ENCODE measurements around the gene WNT4. TPM values are rescaled to one million over a fixed set of nuclear protein-coding genes. Genes with fewer than 3 reads are reported as not detected.

Gene WNT4
- total RNA-seq, 1 experiment from 2014 or later = 1.5 TPM

DNA sequence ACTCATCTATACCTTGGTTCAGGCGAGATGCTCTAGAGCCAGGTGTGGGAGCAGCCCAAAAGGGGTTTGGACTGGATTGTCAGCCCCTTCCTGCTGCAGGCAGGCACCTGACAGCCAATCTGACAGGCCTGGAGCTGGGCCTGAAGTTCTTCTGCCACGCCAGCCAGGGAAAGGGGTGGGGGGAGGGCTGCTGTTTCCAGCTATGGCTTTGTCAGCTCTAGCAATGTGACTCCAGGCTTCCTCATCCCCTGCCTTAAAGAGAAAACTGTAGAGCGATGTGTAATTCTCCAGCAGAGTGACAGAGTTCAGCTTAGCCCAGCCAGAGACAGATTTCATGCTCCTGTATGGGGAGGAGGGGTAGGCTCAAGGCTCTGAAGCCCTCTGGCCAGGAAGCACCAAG is 30.3 kb downstream of the WNT4 start:
- intact Hi-C loops (cut with micrococcal nuclease) = no loop called here
- Histone ChIP-seq H3K4me3 (replicated peaks in 1 of 2; ENCODE audit: low read depth in 1 of 2, low read length in 2 of 2) (no peak overlapping the region), H3K79me2 (ENCODE audit: insufficient read depth, low read length) (peaks cover 28% of the 10 kb centered on the region), H3K9me2 (ENCODE audit: insufficient read depth) (no peaks in the 10 kb centered on the region), H3K36me3 (ENCODE audit: control insufficient read depth in 1 of 2, insufficient read depth in 2 of 2, low read length in 2 of 2) (peaks cover 3 to 6% of the 10 kb centered on the region in 2 experiments; a peak in 2 of 4 replicates), H3K9me3 (ENCODE audit: control insufficient read depth in 1 of 2, insufficient read depth in 1 of 2, low read depth in 1 of 2, low read length in 2 of 2) (no peaks in the 10 kb centered on the region), H3K9ac (ENCODE audit: low read length) (no peak overlapping the region), H3K27ac (ENCODE audit: low read depth, low read length) (no peak overlapping the region), H3K4me2 (ENCODE audit: low read length) (no peak overlapping the region), H3K4me1 (ENCODE audit: control insufficient read depth in 1 of 2, insufficient read depth in 2 of 2, low read length in 2 of 2) (no peaks in the 10 kb centered on the region), H2AFZ (ENCODE audit: low read depth, low read length, poor library complexity, severe bottlenecking) (no peak overlapping the region), H4K20me1 (ENCODE audit: insufficient read depth) (no peaks in the 10 kb centered on the region), H3K27me3 (ENCODE audit: insufficient read depth, low read length) (no peaks in the 10 kb centered on the region)
- TF ChIP-seq YY1 (IDR thresholded peaks at IDR 0.05; ENCODE audit: extremely low read depth, insufficient replicate concordance, low read depth, low read length) (no peak), SRF (IDR thresholded peaks at IDR 0.05; ENCODE audit: low read depth) (no peak), EGR1 (IDR thresholded peaks at IDR 0.05; ENCODE audit: low read depth) (no peak), SIN3A (IDR thresholded peaks at IDR 0.05; ENCODE audit: low read depth) (no peak), RAD21 (IDR thresholded peaks at IDR 0.05; ENCODE audit: low read depth) (no peak), CBX3 (IDR thresholded peaks at IDR 0.05; ENCODE audit: low read depth) (no peak), POLR2A (IDR thresholded peaks at IDR 0.05; ENCODE audit: borderline replicate concordance, extremely low read depth, insufficient read depth, insufficient read length) (no peak), ELF1 (IDR thresholded peaks at IDR 0.05; ENCODE audit: borderline replicate concordance, low read depth) (no peak), POLR2AphosphoS5 (IDR thresholded peaks at IDR 0.05; ENCODE audit: low read depth, low read length) (no peak), TCF7L2 (IDR thresholded peaks at IDR 0.05; ENCODE audit: borderline replicate concordance, extremely low read depth, insufficient read depth, insufficient read length) (no peak), JUND (IDR thresholded peaks at IDR 0.05) (no peak), CEBPB (IDR thresholded peaks at IDR 0.05; ENCODE audit: low read depth) (no peak), ZFX (IDR thresholded peaks at IDR 0.05) (no peak)
- TF ChIP-seq, protein P1, sequence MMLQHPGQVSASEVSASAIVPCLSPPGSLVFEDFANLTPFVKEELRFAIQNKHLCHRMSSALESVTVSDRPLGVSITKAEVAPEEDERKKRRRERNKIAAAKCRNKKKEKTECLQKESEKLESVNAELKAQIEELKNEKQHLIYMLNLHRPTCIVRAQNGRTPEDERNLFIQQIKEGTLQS (IDR thresholded peaks at IDR 0.05) = no peak
- TF ChIP-seq, protein P2, sequence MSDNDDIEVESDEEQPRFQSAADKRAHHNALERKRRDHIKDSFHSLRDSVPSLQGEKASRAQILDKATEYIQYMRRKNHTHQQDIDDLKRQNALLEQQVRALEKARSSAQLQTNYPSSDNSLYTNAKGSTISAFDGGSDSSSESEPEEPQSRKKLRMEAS (IDR thresholded peaks at IDR 0.05) = no peak
- TF ChIP-seq, protein P3, sequence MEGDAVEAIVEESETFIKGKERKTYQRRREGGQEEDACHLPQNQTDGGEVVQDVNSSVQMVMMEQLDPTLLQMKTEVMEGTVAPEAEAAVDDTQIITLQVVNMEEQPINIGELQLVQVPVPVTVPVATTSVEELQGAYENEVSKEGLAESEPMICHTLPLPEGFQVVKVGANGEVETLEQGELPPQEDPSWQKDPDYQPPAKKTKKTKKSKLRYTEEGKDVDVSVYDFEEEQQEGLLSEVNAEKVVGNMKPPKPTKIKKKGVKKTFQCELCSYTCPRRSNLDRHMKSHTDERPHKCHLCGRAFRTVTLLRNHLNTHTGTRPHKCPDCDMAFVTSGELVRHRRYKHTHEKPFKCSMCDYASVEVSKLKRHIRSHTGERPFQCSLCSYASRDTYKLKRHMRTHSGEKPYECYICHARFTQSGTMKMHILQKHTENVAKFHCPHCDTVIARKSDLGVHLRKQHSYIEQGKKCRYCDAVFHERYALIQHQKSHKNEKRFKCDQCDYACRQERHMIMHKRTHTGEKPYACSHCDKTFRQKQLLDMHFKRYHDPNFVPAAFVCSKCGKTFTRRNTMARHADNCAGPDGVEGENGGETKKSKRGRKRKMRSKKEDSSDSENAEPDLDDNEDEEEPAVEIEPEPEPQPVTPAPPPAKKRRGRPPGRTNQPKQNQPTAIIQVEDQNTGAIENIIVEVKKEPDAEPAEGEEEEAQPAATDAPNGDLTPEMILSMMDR (IDR thresholded peaks at IDR 0.05 in 2 of 3, conservative IDR thresholded peaks at IDR 0.05 in 1 of 3; ENCODE audit: borderline replicate concordance in 1 of 3, insufficient read depth in 1 of 3, low read depth in 2 of 3, low read length in 2 of 3) = no peak
- TF ChIP-seq, protein P4, sequence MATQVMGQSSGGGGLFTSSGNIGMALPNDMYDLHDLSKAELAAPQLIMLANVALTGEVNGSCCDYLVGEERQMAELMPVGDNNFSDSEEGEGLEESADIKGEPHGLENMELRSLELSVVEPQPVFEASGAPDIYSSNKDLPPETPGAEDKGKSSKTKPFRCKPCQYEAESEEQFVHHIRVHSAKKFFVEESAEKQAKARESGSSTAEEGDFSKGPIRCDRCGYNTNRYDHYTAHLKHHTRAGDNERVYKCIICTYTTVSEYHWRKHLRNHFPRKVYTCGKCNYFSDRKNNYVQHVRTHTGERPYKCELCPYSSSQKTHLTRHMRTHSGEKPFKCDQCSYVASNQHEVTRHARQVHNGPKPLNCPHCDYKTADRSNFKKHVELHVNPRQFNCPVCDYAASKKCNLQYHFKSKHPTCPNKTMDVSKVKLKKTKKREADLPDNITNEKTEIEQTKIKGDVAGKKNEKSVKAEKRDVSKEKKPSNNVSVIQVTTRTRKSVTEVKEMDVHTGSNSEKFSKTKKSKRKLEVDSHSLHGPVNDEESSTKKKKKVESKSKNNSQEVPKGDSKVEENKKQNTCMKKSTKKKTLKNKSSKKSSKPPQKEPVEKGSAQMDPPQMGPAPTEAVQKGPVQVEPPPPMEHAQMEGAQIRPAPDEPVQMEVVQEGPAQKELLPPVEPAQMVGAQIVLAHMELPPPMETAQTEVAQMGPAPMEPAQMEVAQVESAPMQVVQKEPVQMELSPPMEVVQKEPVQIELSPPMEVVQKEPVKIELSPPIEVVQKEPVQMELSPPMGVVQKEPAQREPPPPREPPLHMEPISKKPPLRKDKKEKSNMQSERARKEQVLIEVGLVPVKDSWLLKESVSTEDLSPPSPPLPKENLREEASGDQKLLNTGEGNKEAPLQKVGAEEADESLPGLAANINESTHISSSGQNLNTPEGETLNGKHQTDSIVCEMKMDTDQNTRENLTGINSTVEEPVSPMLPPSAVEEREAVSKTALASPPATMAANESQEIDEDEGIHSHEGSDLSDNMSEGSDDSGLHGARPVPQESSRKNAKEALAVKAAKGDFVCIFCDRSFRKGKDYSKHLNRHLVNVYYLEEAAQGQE (IDR thresholded peaks at IDR 0.05; ENCODE audit: low read depth) = no peak
- POLR2A ChIA-PET = no interaction called here
- DNase-seq (ENCODE audit: low read depth, low spot score) = no peak
- BruUV-seq (replicated peaks) = no TSS peak
- ATAC-seq = no peak
- CTCF ChIA-PET = no interaction called here
- RAD21 ChIA-PET (ENCODE audit: low non-redundant PET in 1 of 2, low total read pairs in 2 of 2, uncharacterized antibody in 2 of 2, unreplicated experiment in 2 of 2) = no interaction called here

Data from HCT116 (cell line).